ENCODE measurements around the gene NCSTN.
"Not testable (repeated sequence)": the region's sequence is repeated elsewhere in the genome, so short reads cannot be mapped to it uniquely, and the experiment has no call there.

NCSTN gene

DNA sequence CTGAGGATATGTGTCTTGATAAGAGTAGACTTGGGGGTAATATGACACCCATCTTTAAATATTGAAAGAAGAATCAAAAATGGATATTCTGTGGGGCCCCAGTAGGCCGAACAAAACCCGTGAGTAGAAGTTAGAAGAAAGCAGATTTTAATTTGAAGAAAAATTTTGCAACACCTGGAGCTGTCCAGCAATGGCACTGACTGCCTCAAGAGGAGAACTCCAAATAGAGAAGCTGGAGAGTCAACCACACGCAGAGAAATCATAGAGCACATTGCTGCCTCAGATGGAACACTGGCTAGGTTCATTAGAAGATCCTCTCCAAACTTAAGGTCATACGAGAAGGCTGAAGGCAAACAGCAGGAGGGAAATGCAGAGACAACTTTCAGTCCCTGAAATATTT, 30.5 kb downstream of the NCSTN start:
- DNase-seq, result no peak

GRCh38 chr1:160374306-160375110, 31.3 kb downstream of the NCSTN start:
- DNase-seq, result no peak

GRCh38 chr1:160375788-160376524, 32.8 kb downstream of the NCSTN start:
- no peak for DNase-seq

DNA sequence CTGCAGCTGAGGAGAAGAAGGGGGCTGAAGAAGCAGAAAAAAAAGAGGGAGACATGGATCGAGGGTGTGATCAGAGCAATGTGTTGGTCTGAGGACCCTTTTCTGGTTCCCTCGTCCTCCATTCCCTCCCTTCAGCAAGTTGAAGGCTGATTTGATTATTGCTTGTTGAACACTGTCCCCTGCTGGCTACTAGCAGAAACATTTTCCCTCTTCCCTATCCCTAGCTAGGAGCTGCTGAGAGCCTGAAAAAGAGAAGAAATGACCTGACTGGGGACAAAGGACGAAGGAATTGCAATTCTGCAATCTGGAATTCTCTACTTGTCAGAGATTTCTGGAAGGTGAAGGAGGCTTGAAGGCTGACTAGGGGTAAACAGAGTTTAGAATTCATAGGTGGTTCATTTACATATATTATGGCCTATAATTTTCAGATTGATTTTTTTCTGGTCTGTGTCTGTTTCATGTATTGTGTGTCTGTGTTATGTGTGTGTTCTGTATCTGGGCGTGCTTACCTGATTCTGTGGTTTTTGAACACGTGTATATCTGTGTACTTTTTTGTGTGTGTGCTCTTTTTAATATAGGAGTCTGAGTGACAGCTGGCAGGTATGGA, 33.4 kb downstream of the NCSTN start:
- DNase-seq, result no peak

GRCh38 chr1:160377585-160378206, 34.5 kb downstream of the NCSTN start:
- DNase-seq, result no peak

GRCh38 chr1:160384812-160385211, 41.6 kb downstream of the NCSTN start:
- DNase-seq, result not testable (repeated sequence)

DNA sequence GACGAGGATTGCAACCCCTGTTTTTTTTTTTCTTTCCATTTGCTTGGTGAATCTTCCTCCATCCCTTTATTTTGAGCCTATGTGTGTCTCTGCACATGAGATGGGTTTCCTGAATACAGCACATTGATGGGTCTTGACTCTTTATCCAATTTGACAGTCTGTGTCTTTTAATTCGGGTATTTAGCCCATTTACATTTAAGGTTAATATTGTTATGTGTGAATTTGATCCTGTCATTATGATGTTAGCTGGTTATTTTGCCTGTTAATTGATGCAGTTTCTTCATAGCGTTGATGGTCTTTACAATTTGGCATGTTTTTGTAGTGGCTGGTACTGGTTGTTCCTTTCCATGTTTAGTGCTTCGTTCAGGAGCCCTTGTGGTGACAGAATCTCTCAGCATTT, 45.2 kb downstream of the NCSTN start:
- DNase-seq, result not testable (repeated sequence)

DNA sequence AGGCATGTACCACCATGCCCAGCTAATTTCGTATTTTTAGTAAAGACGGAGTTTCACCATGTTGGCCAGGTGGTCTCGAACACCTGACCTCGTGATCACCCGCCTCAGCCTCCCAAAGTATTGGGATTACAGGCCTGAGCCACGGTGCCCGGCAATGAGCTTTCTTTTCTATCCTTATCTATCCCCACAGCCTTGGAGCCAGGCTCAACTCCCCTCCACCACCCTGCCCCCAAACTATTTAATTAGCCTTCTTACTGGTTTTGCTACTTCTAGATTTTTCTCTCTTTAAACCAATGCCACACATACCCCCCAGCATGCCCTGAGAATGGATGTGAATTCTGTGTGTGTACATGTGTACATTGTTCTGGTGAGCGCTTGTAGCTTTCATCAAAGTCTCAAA, 51.5 kb downstream of the NCSTN start:
- DNase-seq, result no peak

DNA sequence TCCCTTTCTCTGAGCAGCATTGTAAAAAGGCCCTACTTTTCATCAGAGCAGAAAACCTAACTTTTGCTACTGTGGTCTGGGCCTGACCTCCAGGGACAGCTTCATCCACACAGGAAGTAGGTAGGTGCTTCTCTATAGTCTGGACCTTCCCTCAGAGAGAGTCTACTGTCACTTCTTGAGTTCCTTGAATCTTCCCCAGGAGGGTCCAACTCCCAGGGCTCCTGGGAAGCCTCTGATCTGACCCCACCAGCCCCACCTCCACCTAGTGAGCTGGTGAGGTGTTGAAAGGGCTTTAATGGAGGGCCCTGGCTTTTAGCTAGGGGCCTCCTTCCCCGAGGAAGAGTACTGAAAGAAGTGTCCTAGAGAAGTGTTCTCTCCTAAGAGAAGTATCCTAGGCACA, 54.5 kb downstream of the NCSTN start:
- DNase-seq, result no peak

DNA sequence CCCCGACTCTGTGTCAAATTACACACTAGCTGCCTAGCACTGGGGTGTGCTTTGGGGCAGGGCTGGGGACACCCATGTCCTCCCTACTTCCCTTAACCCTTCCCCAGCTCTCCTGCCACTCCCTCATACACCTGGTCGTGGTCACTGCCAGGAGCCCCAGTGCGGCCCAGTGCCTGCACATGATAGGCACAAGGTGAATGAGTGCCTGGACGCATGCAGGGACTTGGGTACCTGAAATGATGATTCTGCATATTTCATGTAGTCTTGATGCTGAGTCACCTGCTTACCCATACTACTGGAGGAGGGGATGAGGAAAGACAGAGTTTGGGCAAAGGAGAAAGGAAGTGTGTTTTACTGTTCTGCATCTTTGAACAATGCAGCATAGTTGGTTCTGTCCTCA, 55.6 kb downstream of the NCSTN start:
- DNase-seq, result no peak

DNA sequence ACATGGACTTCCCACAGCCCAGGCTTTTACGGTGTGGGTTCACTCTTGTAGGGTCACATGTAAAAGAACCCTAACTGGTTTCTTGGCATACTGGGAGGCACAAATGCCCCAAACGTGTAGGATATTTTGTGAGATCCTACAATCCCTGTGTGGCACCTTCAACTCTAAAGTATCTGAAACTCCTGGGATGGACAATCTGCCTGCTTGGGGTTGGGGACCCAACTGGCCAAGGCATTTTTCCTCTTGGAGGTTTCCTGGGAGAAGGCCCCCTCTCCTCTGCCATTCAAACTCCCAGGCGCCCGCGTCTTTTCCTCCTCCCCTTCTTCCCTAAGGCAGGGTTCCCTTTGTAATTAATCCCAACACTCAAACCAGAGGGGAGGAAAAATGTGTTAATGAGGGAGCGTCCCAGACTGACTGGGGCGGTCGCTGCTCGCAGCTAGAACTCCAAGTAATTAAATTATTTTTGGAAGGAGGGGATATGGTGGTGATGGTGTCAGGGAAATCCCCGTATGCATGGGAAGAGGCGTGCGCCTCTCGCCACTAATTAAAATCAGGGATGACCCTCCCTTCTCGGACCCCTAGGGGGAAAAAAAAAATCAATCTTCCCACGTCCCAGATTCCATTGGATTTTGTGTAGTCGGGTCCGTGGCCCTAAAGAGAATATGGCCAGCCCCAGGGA, 56.5 kb downstream of the NCSTN start:
- no peak for DNase-seq

DNA sequence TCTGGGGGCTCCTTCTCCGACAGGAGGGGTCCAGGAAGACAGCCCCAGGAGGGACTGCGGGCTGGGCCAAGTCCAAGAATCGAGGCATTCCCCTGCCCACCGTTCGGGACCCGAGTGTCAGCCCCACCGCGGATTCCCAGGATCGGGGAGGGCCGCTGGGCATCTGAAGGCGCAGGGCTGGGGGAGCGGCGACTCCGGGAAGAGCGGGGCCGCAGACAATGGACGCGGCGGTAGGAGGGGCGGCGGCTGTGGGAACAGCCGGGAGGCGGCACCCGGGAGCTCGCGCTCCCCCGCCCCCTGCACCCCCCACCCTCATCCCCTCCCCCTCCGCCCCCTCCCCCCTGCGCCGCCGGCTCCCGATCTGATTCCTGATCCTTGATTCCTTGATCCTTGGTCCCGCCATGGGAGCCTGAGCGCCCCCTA, 57.1 kb downstream of the NCSTN start, which contains the start of gene VANGL2:
TSS of gene VANGL2 (plus strand) at position 342 of the 423 bp plus-strand sequence. CDS start 15,274 bp downstream, outside the sequence.
- DNase-seq, result peak; percentile 88

- DNase-seq, result no peak
Observed at GRCh38 chr1:160400646-160401486, 57.7 kb downstream of the NCSTN start.

- DNase-seq, result no peak
Observed at GRCh38 chr1:160401487-160401805, 58.3 kb downstream of the NCSTN start.

GRCh38 chr1:160402001-160402795, 59.0 kb downstream of the NCSTN start:
- no peak for DNase-seq

- no peak for DNase-seq
Observed at GRCh38 chr1:160403244-160403643, 60.1 kb downstream of the NCSTN start.

GRCh38 chr1:160404094-160404493, 60.9 kb downstream of the NCSTN start:
- no peak for DNase-seq

GRCh38 chr1:160405331-160405877, 62.2 kb downstream of the NCSTN start:
- no peak for DNase-seq

DNA sequence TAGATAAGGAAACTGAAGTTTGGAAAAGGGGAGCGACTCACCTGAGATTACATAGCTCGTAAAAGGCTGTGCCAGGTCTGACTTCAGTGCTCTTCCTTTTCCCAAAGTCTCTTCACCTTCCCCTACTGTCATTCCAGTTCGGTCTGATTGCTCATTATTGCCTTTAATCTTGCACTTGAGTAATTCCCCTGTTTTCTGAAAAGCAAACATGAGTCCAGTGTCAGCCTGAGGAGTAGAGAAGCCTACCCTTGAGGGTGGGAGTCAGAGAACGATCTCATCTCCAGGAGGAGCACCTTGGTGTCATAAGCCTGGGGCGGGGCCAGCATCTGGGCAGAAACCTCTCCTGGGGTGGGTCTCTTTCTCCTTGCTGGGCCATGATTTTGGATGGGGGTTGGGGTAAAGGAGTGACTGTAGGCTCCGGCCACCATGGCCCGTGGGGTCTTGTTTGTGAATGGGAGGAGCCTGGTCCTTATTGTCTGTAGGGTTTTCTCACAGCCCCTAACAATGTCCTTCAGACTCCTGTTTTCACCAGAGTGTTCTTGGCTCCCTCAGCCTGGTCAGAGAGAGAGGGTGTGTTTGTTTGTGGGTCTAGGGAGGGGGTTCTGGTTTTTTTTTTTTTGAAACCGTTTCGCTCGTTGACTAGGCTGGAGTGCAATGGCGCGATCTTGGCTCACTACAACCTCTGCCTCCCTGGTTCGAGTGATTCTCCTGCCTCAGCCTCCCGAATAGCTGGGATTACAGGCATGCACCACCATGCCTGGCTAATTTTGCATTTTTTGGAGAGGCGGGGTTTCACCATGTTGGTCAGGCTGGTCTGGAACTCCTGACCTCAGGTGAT, 63.2 kb downstream of the NCSTN start:
- no peak for DNase-seq

Measured in 8988T (cell line).